Breast epithelium (tissue), 4 donors: ENCODE measurements around the gene ITGAL. TPM values are rescaled to one million over a fixed set of nuclear protein-coding genes. Genes with fewer than 3 reads are reported as not detected.

Experiments used
- DNase-seq, 2 donors: peaks; one replicate each; pipeline ENCODE4 v3.0.0-alpha.2; 2019; ENCODE audit warnings: low spot score in 2 of 2
- H3K27ac ChIP-seq, 2 donors: fragments of 200-600 bp; sonication (generic) in 1 of 2; one replicate each; pipeline ENCODE4 v1.5.1; 2016 to 2019; ENCODE audit warnings: mild to moderate bottlenecking in 1 of 2
- H3K27me3 ChIP-seq, 2 donors: fragments of 200-600 bp; sonication (generic) in 1 of 2; one replicate each; pipeline versions ENCODE4 v1.5.1 to v1.6.0; 2017 to 2019; ENCODE audit warnings: control low read depth in 1 of 2, mild to moderate bottlenecking in 1 of 2
- H3K36me3 ChIP-seq: fragments of 200-600 bp; one replicate; pipeline ENCODE4 v1.5.1; 2019
- H3K4me1 ChIP-seq, 2 donors: fragments of 200-600 bp; sonication (generic); one replicate each; pipeline ENCODE4 v1.5.1; 2016 to 2019; ENCODE audit warnings: control low read depth in 1 of 2
- H3K4me3 ChIP-seq, 3 donors: fragments of 200-600 bp; sonication (generic); 1 replicate in 2 of 3; 2 replicates in 1 of 3; pipeline ENCODE4 v1.5.1; 2016 to 2019; ENCODE audit warnings: mild to moderate bottlenecking in 3 of 3, moderate library complexity in 2 of 3
- H3K9me3 ChIP-seq, 2 donors: fragments of 200-600 bp; sonication (generic) in 1 of 2; one replicate each; pipeline ENCODE4 v1.5.1; 2016 to 2019; ENCODE audit warnings: control low read depth in 1 of 2
- POLR2A ChIP-seq: fragments of 450-650 bp; IDR thresholded peaks from one replicate; pipeline ENCODE4 v1.6.1; 2016; ENCODE audit warnings: antibody characterized with exemption, mild to moderate bottlenecking, moderate library complexity
- POLR2AphosphoS5 ChIP-seq, 3 donors: sonication (generic); formaldehyde crosslinking; IDR thresholded peaks; one replicate each; pipeline ENCODE4 v1.6.1; 2017; ENCODE audit warnings: antibody characterized with exemption in 3 of 3
- intact Hi-C: fragments of 100-400 bp; cut with DNase I; formaldehyde crosslinking; loops from one replicate; pipeline ENCODE4 v1.15.1; 2023; ENCODE audit warnings: low total_unique reads
- total RNA-seq, 3 donors: library from RNA; depleted of rRNA; stranded (reverse); fragments of >200 nt; gene quantifications; one replicate each; pipeline ENCODE4 v1.1.0, GENCODE V29; 2016
- TF ChIP-seq, protein P1 (sequence below), 3 donors: fragments of 450-650 bp; IDR thresholded peaks; one replicate each; pipeline ENCODE4 v1.5.1; 2016 to 2017; ENCODE audit warnings: antibody characterized with exemption in 3 of 3, mild to moderate bottlenecking in 3 of 3, moderate library complexity in 3 of 3

The ITGAL gene
- total RNA-seq, 3 donors from 2014 or later = 2.3 to 5.7 (median 2.4) TPM

DNA sequence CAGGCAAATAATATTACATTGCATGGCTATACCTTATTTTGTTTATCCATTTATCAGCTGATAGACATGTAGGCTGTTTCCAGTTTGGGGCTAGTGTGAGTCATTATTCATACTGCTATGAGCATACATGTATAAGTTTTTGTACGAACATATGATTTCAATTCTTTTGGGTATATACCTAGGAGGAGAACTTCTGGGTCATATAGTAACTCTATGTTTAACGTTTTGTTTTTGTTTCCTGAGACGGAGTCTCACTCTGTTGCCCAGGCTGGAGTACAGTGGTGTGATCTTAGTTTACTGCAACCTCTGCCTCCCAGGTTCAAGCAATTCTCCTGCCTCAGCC, 2.4 kb upstream of the ITGAL start:
- H3K4me1 ChIP-seq = no peaks in the 10 kb centered on the region
- peaks cover 0 to 10% of the 10 kb centered on the region in 2 donors for H3K27me3 ChIP-seq
- intact Hi-C loops = no loop called here
- H3K27ac ChIP-seq = no peak overlapping the region
- H3K9me3 ChIP-seq = no peaks in the 10 kb centered on the region
- H3K36me3 ChIP-seq = no peaks in the 10 kb centered on the region
- H3K4me3 ChIP-seq = no peak overlapping the region
- TF ChIP-seq POLR2A = no peak
- no peak for TF ChIP-seq POLR2AphosphoS5 (IDR thresholded peaks at IDR 0.05)
- TF ChIP-seq, protein P1, sequence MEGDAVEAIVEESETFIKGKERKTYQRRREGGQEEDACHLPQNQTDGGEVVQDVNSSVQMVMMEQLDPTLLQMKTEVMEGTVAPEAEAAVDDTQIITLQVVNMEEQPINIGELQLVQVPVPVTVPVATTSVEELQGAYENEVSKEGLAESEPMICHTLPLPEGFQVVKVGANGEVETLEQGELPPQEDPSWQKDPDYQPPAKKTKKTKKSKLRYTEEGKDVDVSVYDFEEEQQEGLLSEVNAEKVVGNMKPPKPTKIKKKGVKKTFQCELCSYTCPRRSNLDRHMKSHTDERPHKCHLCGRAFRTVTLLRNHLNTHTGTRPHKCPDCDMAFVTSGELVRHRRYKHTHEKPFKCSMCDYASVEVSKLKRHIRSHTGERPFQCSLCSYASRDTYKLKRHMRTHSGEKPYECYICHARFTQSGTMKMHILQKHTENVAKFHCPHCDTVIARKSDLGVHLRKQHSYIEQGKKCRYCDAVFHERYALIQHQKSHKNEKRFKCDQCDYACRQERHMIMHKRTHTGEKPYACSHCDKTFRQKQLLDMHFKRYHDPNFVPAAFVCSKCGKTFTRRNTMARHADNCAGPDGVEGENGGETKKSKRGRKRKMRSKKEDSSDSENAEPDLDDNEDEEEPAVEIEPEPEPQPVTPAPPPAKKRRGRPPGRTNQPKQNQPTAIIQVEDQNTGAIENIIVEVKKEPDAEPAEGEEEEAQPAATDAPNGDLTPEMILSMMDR (IDR thresholded peaks at IDR 0.05) = no peak
- DNase-seq = no peak

DNA sequence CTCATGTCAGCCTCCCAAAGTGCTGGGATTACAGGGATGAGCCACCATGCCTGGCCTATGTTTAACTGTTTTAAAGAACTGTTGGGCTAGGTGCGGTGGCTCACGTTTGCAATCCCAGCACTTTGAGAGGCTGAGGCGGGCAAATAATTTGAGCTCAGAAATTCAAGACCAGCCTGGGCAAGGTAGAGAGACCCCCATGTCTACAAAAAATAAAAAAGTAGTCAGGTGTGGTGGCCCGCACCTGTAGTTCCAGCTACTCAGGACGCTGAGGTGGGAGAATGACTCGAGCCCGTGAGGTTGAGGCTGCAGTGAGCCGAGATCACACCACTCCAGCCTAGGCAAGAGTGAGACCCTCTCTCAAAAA, 1.9 kb upstream of the ITGAL start:
- Histone ChIP-seq H3K9me3 (no peaks in the 10 kb centered on the region), H3K36me3 (no peaks in the 10 kb centered on the region), H3K27ac (no peak overlapping the region), H3K4me3 (no peak overlapping the region), H3K27me3 (peaks cover 0 to 10% of the 10 kb centered on the region in 2 donors), H3K4me1 (no peaks in the 10 kb centered on the region)
- no peak for TF ChIP-seq POLR2A
- no peak for TF ChIP-seq POLR2AphosphoS5 (IDR thresholded peaks at IDR 0.05)
- TF ChIP-seq, protein P1 (IDR thresholded peaks at IDR 0.05) = no peak
- intact Hi-C loops = no loop called here
- DNase-seq = no peak

DNA sequence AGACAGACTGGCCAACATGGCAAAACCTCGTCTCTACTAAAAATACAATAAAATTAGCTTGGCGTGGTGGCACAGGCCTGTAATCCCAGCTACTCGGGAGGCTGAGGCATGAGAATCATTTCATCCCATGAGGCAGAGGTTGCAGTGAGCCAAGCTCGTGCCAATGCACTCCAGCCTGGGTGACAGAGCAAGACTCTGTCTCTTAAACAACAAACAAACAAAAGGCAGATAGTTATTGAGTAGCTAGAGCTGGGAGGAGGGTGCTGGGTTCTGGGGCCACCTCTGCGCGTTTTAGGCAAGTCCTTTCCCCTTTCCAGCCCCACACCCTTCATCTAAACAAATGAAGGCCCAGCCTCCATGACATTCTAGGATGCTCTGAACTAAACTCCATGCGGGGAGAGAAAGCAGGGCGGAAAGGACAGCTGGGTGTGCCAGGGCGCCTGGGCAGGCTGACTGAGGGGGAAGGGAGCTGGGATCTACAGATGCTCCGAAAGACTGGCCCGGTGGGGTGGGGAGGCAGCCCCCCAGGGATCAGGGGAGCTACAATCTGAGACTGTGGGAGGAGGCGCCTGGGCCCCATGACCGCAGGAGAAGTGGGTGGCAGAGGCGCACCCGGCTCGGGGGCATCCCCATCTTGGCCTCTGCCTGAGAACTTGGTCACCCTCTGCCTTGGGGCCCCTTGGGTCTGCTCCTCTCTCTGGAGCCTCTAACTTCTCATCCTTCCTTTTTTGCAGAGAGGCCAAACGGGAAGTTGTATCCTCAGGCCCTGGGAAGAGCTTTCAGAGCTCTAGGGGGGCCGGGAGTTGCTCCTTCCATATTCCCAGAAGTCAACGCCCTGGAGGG, 910 bp downstream of the ITGAL start:
- peak overlapping the region in 2 of 3 donors; percentile 11 to 20 for H3K4me3 ChIP-seq
- no peaks in the 10 kb centered on the region for H3K36me3 ChIP-seq
- H3K4me1 ChIP-seq = no peaks in the 10 kb centered on the region
- peaks cover 0 to 10% of the 10 kb centered on the region in 2 donors for H3K27me3 ChIP-seq
- no peak for DNase-seq
- intact Hi-C loops = no loop called here
- no peaks in the 10 kb centered on the region for H3K9me3 ChIP-seq
- H3K27ac ChIP-seq = no peak overlapping the region
- TF ChIP-seq POLR2AphosphoS5 (IDR thresholded peaks at IDR 0.05) (no peak), POLR2A (no peak)
- TF ChIP-seq, protein P1 (IDR thresholded peaks at IDR 0.05) = no peak

DNA sequence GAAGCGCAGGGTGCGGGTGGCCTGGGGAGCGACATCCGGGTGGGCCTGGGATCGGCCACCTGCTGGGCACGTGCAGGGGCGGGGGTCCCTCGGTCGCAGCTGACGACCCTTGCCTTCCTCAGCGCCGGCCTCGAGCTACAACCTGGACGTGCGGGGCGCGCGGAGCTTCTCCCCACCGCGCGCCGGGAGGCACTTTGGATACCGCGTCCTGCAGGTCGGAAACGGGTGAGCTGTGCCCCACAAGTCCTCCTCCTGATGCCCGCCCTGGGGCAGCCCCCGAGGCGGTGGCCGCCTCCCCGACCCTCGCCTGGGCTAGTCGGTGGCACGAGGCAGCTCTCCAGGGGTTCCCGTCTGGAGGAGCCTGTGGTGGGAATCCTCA, 1.5 kb downstream of the ITGAL start:
- no peak for TF ChIP-seq POLR2A
- TF ChIP-seq, protein P1 (IDR thresholded peaks at IDR 0.05) = no peak
- Histone ChIP-seq H3K27ac (no peak overlapping the region), H3K4me3 (peak overlapping the region in 2 of 3 donors; percentile 11 to 20), H3K4me1 (no peaks in the 10 kb centered on the region), H3K27me3 (peaks cover 0 to 10% of the 10 kb centered on the region in 2 donors), H3K36me3 (no peaks in the 10 kb centered on the region), H3K9me3 (no peaks in the 10 kb centered on the region)
- intact Hi-C loops = no loop called here
- DNase-seq = no peak

DNA sequence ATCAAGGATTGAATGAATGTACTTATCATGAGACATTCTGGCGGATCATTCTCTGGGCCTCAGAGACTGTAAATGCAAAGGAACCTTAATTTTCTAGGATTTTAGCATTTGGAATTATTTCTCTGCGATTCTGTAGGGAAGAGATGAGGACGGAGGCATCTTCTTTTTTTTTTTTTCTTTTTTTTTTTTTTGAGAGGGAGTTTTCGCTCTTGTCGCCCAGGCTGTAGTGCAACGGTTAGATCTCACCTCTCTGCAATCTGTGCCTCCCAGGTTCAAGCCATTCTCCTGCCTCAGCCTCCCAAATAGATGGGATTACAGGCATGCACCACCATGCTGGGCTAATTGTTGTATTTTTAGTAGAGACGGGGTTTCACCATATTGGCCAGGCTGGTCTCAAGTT, 2.1 kb downstream of the ITGAL start:
- TF ChIP-seq POLR2AphosphoS5 (IDR thresholded peaks at IDR 0.05) (no peak), POLR2A (no peak)
- TF ChIP-seq, protein P1 (IDR thresholded peaks at IDR 0.05) = no peak
- H3K27ac ChIP-seq = no peak overlapping the region
- intact Hi-C loops = no loop called here

More for the DNA sequence above, 2.1 kb downstream of the ITGAL start:
- Histone ChIP-seq H3K36me3 (no peaks in the 10 kb centered on the region), H3K4me1 (no peaks in the 10 kb centered on the region), H3K4me3 (no peak overlapping the region), H3K9me3 (no peaks in the 10 kb centered on the region), H3K27me3 (peaks cover 0 to 10% of the 10 kb centered on the region in 2 donors)
- no peak for DNase-seq
